ENCODE measurements around the gene BLOC1S6.

BLOC1S6 gene

GRCh38 chr15:45594319-45594718 is 7.1 kb downstream of the BLOC1S6 start:
- Histone ChIP-seq H3K27ac (replicated peaks) (no peak overlapping the region), H3K27me3 (ENCODE audit: insufficient read depth, poor library complexity, severe bottlenecking) (no peaks in the 10 kb centered on the region), H3K4me3 (replicated peaks; ENCODE audit: insufficient read depth, low read length) (no peak overlapping the region)
- no peak for DNase-seq (ENCODE audit: low read depth in 1 of 2, low spot score in 1 of 2)
- TF ChIP-seq POLR2AphosphoS5 (IDR thresholded peaks at IDR 0.05; ENCODE audit: low read depth): no peak
- TF ChIP-seq REST (IDR thresholded peaks at IDR 0.05; ENCODE audit: insufficient replicate concordance, low read depth): no peak
- no peak for TF ChIP-seq CTCF (IDR thresholded peaks at IDR 0.05; ENCODE audit: insufficient read depth, low read length)
- no peak for TF ChIP-seq SPI1 (IDR thresholded peaks at IDR 0.05; ENCODE audit: borderline replicate concordance, low read depth)
- TF ChIP-seq GABPA (IDR thresholded peaks at IDR 0.05; ENCODE audit: low read depth): no peak

- no peaks in the 10 kb centered on the region for H3K27me3 ChIP-seq (ENCODE audit: insufficient read depth, poor library complexity, severe bottlenecking)
- H3K27ac ChIP-seq (replicated peaks): no peak overlapping the region
- H3K4me3 ChIP-seq (replicated peaks; ENCODE audit: insufficient read depth, low read length): no peak overlapping the region
- TF ChIP-seq REST (IDR thresholded peaks at IDR 0.05; ENCODE audit: insufficient replicate concordance, low read depth): no peak
- no peak for TF ChIP-seq GABPA (IDR thresholded peaks at IDR 0.05; ENCODE audit: low read depth)
- TF ChIP-seq POLR2AphosphoS5 (IDR thresholded peaks at IDR 0.05; ENCODE audit: low read depth): no peak
- no peak for TF ChIP-seq SPI1 (IDR thresholded peaks at IDR 0.05; ENCODE audit: borderline replicate concordance, low read depth)
- TF ChIP-seq CTCF (IDR thresholded peaks at IDR 0.05; ENCODE audit: insufficient read depth, low read length): no peak
- no peak for DNase-seq (ENCODE audit: low read depth in 1 of 2, low spot score in 1 of 2)
Observed at GRCh38 chr15:45594835-45595530, 7.8 kb downstream of the BLOC1S6 start.

- H3K27ac ChIP-seq (replicated peaks): no peak overlapping the region
- no peaks in the 10 kb centered on the region for H3K27me3 ChIP-seq (ENCODE audit: insufficient read depth, poor library complexity, severe bottlenecking)
- no peak overlapping the region for H3K4me3 ChIP-seq (replicated peaks; ENCODE audit: insufficient read depth, low read length)
- no peak for DNase-seq (ENCODE audit: low read depth in 1 of 2, low spot score in 1 of 2)
- TF ChIP-seq POLR2AphosphoS5 (IDR thresholded peaks at IDR 0.05; ENCODE audit: low read depth): no peak
- TF ChIP-seq SPI1 (IDR thresholded peaks at IDR 0.05; ENCODE audit: borderline replicate concordance, low read depth): peak; percentile 20; the same call in 1 of the 2 replicates
Observed at GRCh38 chr15:45603881-45604280, 16.7 kb downstream of the BLOC1S6 start.

GRCh38 chr15:45604326-45604725 is 17.1 kb downstream of the BLOC1S6 start:
- Histone ChIP-seq H3K27me3 (ENCODE audit: insufficient read depth, poor library complexity, severe bottlenecking) (no peaks in the 10 kb centered on the region), H3K4me3 (replicated peaks; ENCODE audit: insufficient read depth, low read length) (no peak overlapping the region), H3K27ac (replicated peaks) (0 out of 2 replicates have a peak overlapping the region, but pooled peaks have one; percentile 2)
- TF ChIP-seq SPI1 (IDR thresholded peaks at IDR 0.05; ENCODE audit: borderline replicate concordance, low read depth) (peak; percentile 77), CTCF (IDR thresholded peaks at IDR 0.05; ENCODE audit: insufficient read depth, low read length) (no peak), REST (IDR thresholded peaks at IDR 0.05; ENCODE audit: insufficient replicate concordance, low read depth) (no peak), GABPA (IDR thresholded peaks at IDR 0.05; ENCODE audit: low read depth) (no peak), POLR2AphosphoS5 (IDR thresholded peaks at IDR 0.05; ENCODE audit: low read depth) (no peak)
- no peak for DNase-seq (ENCODE audit: low read depth in 1 of 2, low spot score in 1 of 2)

Data from HL-60 (cell line).